K562 (cell line): ENCODE results near the gene NDUFS6. TPM values are rescaled to one million over a fixed set of nuclear protein-coding genes. Genes with fewer than 3 reads are reported as not detected.

ENCODE experiments used
- BACH1 ChIP-seq: fragments of 200-800 bp; sonication (Bioruptor generic); IDR thresholded peaks from 2 replicates; pipeline ENCODE4 v1.6.1; 2016; ENCODE audit warnings: missing genetic modification characterization, missing compliant biosample characterization
- CHD1 ChIP-seq: fragments of 200-600 bp; sonication (generic); IDR thresholded peaks from one replicate; pipeline ENCODE4 v1.6.1; 2012; ENCODE audit warnings: mild to moderate bottlenecking, moderate library complexity, low read length, inconsistent platforms
- GTF2F1 ChIP-seq: IDR thresholded peaks from 2 replicates; pipeline ENCODE4 v1.6.1; 2011; ENCODE audit warnings: low read depth, low read length, improper control_type of control experiment
- HMG20B ChIP-seq: fragments of 250-450 bp; sonication (Bioruptor Pico); IDR thresholded peaks from 2 replicates; pipeline ENCODE4 v1.5.0; 2021; ENCODE audit warnings: mild to moderate bottlenecking
- KDM4B ChIP-seq, 2 experiments: fragments of 450-650 bp in 1 of 2; sonication (generic) in 1 of 2; IDR thresholded peaks; 2 replicates each; pipeline ENCODE4 v1.6.1; 2016 to 2017; ENCODE audit warnings: borderline replicate concordance in 2 of 2, antibody characterized with exemption in 1 of 2, low read depth in 1 of 2, mild to moderate bottlenecking in 1 of 2
- POLR2AphosphoS2 ChIP-seq: IDR thresholded peaks from 2 replicates; pipeline ENCODE4 v1.6.1; 2012; ENCODE audit warnings: low read length, improper control_type of control experiment
- PRMT5 ChIP-seq: sonication (generic); formaldehyde crosslinking; IDR thresholded peaks from 2 replicates; pipeline ENCODE4 v1.5.0; 2020; ENCODE audit warnings: missing genetic modification reagents
- PTBP1 ChIP-seq: fragments of 200-400 bp; formaldehyde crosslinking; IDR thresholded peaks from 2 replicates; pipeline ENCODE4 v1.6.1; 2017; ENCODE audit warnings: low read depth, low read length
- RAD51 ChIP-seq: fragments of 450-650 bp; IDR thresholded peaks from 2 replicates; pipeline ENCODE4 v1.7.1; 2016; ENCODE audit warnings: low read depth, mild to moderate bottlenecking, borderline replicate concordance
- SFPQ ChIP-seq: fragments of 200-400 bp; formaldehyde crosslinking; IDR thresholded peaks from 2 replicates; pipeline ENCODE4 v1.6.1; 2017; ENCODE audit warnings: mild to moderate bottlenecking, low read depth, low read length, moderate library complexity
- SMAD2 ChIP-seq: fragments of 150-350 bp; IDR thresholded peaks from 2 replicates; pipeline ENCODE4 v1.6.1; 2014; ENCODE audit warnings: low read depth, mild to moderate bottlenecking, low read length
- SREBF2 ChIP-seq: sonication (generic); formaldehyde crosslinking; IDR thresholded peaks from 2 replicates; pipeline ENCODE4 v1.4.0; 2020; ENCODE audit warnings: mild to moderate bottlenecking, missing genetic modification reagents
- ZNF277 ChIP-seq: fragments of 250-450 bp; sonication (Bioruptor Pico); IDR thresholded peaks from 2 replicates; pipeline ENCODE4 v1.8.0; 2022; ENCODE audit warnings: inconsistent platforms, mild to moderate bottlenecking, moderate library complexity, borderline replicate concordance
- ZNF609 ChIP-seq: sonication (generic); formaldehyde crosslinking; IDR thresholded peaks from 2 replicates; pipeline ENCODE4 v1.8.1; 2023; ENCODE audit warnings: missing genetic modification reagents, mild to moderate bottlenecking, borderline replicate concordance
- polyA plus RNA-seq, 8 experiments: library from polyadenylated mRNA; depleted of rRNA in 4 of 8; stranded (reverse) in 5 of 8; unstranded in 3 of 8; fragments of >200 nt; fragmentation: Nextera tagmentation in 2 of 8; fragmentation: Illumina TruSeq in 1 of 8; extraction: Ambion mirVana in 2 of 8; extraction: Trizol in 1 of 8; gene quantifications; 2 replicates each; pipeline versions ENCODE4 v1.2.1 to v1.2.3, GENCODE V29; 2011 to 2014; ENCODE audit warnings: inconsistent platforms in 1 of 8, missing spikeins in 1 of 8
- total RNA-seq, 7 experiments: library from RNA; depleted of rRNA in 6 of 7; stranded (reverse); fragments of >200 nt in 6 of 7; fragmentation: Illumina TruSeq in 2 of 7; extraction: Trizol in 2 of 7; gene quantifications; 2 replicates each; pipeline versions ENCODE4 v1.2.1 to v1.2.3, GENCODE V29; 2011 to 2021; ENCODE audit warnings: low replicate concordance in 1 of 7
- TF ChIP-seq, protein P1 (sequence below), 3 experiments: IDR thresholded peaks in 2 of 3; conservative IDR thresholded peaks in 1 of 3; 2 replicates each; pipeline ENCODE4 v1.5.1; 2011 to 2012; ENCODE audit warnings: low read length in 3 of 3, mild to moderate bottlenecking in 3 of 3, control low read depth in 2 of 3, improper control_type of control experiment in 1 of 3, inconsistent platforms in 1 of 3, low read depth in 1 of 3, mixed read lengths in 1 of 3, moderate library complexity in 1 of 3; ENCODE audit not compliant: insufficient read depth in 2 of 3

The NDUFS6 gene
- total and polyA plus RNA-seq, 9 of the 15 experiments (the other 6 are each of a cell fraction or from before 2014, with no cell fraction given), result 36.1 to 291 (median 77.0) TPM

DNA sequence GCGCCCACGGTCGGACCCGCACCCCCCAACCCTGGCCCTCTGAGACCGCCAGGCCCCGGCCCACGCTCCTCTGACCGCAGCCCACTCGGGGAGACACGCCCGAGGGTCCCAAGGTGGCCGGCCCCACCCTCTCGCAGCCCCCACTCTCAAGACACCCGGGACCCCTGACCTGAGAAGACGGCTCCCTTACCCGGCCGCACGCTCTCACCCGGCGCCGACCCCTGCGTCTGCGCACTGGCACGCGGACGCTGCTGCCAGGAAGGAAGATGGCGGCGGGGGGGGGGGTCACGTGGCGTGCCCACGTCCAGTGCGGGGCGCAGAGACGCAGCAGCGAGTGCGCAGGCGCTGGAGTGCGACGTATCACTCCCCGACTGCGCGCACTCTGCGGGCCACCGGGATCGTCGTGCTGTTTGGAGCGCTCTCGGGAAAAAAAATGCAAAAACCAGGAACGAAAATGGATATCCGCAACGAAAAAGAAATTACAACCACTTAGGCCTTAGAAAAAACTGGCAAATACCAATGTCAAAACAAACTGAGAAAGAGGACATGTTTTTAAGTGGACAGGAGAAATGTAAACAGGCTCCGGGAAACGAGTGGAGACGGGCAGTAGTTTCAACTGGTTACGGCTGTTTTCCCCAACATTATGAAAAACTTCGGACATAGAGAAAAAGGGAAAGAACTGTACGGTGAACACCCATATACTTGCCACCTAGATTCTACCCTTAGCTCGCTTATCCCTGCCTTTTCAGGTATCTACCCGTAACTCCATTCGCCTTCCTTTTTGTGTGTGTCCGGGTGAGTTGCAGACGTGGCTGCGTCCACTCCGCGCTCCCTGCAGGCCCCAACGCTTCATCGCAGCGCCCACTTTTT lies 1.4 kb upstream of the NDUFS6 start, which contains the start of gene MRPL36 (continued):
- TF ChIP-seq GTF2F1 (peak; percentile 57; the same call in 1 of the 2 replicates), BACH1 (no peak), HMG20B (CRISPR knock-in tag) (no peak), SFPQ (no peak), SREBF2 (CRISPR knock-in tag) (no peak), PRMT5 (no peak), CHD1 (peak; percentile 47), ZNF609 (no peak), POLR2AphosphoS2 (peak; percentile 85; the same call in 1 of the 2 replicates), PTBP1 (no peak), SMAD2 (no peak), ZNF277 (no peak), KDM4B (IDR thresholded peaks at IDR 0.05; ENCODE audit: borderline replicate concordance in 2 of 2, low read depth in 1 of 2) (0 out of 4 replicates have a peak, but pooled peaks of 1 of the 2 experiments have one; percentile 41), RAD51 (peak; percentile 94)
- TF ChIP-seq, protein P1, sequence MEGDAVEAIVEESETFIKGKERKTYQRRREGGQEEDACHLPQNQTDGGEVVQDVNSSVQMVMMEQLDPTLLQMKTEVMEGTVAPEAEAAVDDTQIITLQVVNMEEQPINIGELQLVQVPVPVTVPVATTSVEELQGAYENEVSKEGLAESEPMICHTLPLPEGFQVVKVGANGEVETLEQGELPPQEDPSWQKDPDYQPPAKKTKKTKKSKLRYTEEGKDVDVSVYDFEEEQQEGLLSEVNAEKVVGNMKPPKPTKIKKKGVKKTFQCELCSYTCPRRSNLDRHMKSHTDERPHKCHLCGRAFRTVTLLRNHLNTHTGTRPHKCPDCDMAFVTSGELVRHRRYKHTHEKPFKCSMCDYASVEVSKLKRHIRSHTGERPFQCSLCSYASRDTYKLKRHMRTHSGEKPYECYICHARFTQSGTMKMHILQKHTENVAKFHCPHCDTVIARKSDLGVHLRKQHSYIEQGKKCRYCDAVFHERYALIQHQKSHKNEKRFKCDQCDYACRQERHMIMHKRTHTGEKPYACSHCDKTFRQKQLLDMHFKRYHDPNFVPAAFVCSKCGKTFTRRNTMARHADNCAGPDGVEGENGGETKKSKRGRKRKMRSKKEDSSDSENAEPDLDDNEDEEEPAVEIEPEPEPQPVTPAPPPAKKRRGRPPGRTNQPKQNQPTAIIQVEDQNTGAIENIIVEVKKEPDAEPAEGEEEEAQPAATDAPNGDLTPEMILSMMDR (IDR thresholded peaks at IDR 0.05 in 2 of 3, conservative IDR thresholded peaks at IDR 0.05 in 1 of 3; ENCODE audit: insufficient read depth in 2 of 3, low read depth in 1 of 3, low read length in 3 of 3), result peak in 1 of 3 experiments; percentile 24; a peak in 2 of 6 replicates
